C4-2B (cell line): ENCODE results near the gene ZBTB7A.

Experiments used
- CTCF ChIP-seq: fragments of 450-650 bp; conservative IDR thresholded peaks from 2 replicates; pipeline ENCODE4 v1.5.1; 2017; ENCODE audit warnings: mild to moderate bottlenecking
- ZFX ChIP-seq: fragments of 450-650 bp; IDR thresholded peaks from 2 replicates; pipeline ENCODE4 v1.6.1; 2017

DNA sequence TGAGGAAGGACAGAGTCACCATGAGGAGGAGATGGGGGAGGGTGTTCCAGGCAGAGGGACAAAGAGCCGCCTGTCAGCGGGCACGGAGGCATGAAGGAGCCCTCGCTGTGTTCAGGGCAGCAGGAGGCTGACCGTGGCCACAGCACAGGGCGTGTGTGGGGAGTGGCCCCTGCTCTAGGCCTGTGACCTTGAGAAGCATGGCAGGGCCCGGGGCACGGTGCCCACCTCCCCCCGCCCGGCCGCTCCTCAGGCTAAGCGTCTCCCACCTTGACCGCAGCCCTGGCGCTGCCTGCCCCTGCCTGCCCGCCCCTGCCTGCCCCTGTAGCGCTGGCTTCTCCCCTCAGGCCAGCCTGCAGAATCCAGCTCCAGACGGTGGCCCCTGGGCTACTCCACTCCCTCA is 45.7 kb upstream of the ZBTB7A start:
- no peak for TF ChIP-seq CTCF
- no peak for TF ChIP-seq ZFX
